ENCODE data around the gene HNRNPA2B1. TPM values are rescaled to one million over a fixed set of nuclear protein-coding genes. Genes with fewer than 3 reads are reported as not detected.

HNRNPA2B1 gene
- total RNA-seq, 1 experiment from 2014 or later = 1,137 TPM

- no peak overlapping the region for H2BK120ac ChIP-seq (ENCODE audit: low read depth, low read length, poor library complexity, severe bottlenecking)
- no peak overlapping the region for H2BK5ac ChIP-seq (ENCODE audit: insufficient read length, low read length)
- H3K4me1 ChIP-seq (ENCODE audit: insufficient read depth, low read length) = no peaks in the 10 kb centered on the region; the same call in 1 of the 2 replicates
- no peak overlapping the region for H4K8ac ChIP-seq (replicated peaks; ENCODE audit: insufficient read length, low read depth, low read length)
- H3K36me3 Mint-ChIP-seq (ENCODE audit: insufficient read depth in 1 of 3, low read depth in 3 of 3) = peaks cover 12 to 50% (median 29%) of the 10 kb centered on the region in 3 experiments; a peak in 6 of 7 replicates
- H3K14ac ChIP-seq (ENCODE audit: insufficient read depth, low read length) = no peak overlapping the region
- H3K4me3 Mint-ChIP-seq = no peak overlapping the region
- TF ChIP-seq, protein P1, sequence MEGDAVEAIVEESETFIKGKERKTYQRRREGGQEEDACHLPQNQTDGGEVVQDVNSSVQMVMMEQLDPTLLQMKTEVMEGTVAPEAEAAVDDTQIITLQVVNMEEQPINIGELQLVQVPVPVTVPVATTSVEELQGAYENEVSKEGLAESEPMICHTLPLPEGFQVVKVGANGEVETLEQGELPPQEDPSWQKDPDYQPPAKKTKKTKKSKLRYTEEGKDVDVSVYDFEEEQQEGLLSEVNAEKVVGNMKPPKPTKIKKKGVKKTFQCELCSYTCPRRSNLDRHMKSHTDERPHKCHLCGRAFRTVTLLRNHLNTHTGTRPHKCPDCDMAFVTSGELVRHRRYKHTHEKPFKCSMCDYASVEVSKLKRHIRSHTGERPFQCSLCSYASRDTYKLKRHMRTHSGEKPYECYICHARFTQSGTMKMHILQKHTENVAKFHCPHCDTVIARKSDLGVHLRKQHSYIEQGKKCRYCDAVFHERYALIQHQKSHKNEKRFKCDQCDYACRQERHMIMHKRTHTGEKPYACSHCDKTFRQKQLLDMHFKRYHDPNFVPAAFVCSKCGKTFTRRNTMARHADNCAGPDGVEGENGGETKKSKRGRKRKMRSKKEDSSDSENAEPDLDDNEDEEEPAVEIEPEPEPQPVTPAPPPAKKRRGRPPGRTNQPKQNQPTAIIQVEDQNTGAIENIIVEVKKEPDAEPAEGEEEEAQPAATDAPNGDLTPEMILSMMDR (conservative IDR thresholded peaks at IDR 0.05) = no peak
- H3K27ac Mint-ChIP-seq = peak overlapping the region in 2 of 3 experiments; percentile 57 to 92; a peak in 5 of 7 replicates
- H3K27ac ChIP-seq (ENCODE audit: insufficient read length, low read depth, low read length) = no peak overlapping the region
- H3K18ac ChIP-seq (ENCODE audit: insufficient read length, low read depth, low read length) = no peak overlapping the region
- H3K79me2 ChIP-seq (ENCODE audit: insufficient read depth, low read length) = no peaks in the 10 kb centered on the region
- no peak overlapping the region for H3K56ac ChIP-seq (ENCODE audit: insufficient read length, low read depth, low read length)
- H3K4me2 ChIP-seq (ENCODE audit: insufficient read depth, insufficient read length, low read length) = no peak overlapping the region
- no peaks in the 10 kb centered on the region; the same call in 1 of the 2 replicates for H3K27me3 Mint-ChIP-seq (ENCODE audit: low read depth)
- no peak overlapping the region for H2BK15ac ChIP-seq (ENCODE audit: low read depth, low read length)
- H3K4me1 Mint-ChIP-seq = peaks cover 17 to 25% of the 10 kb centered on the region in 2 experiments; a peak in 3 of 4 replicates
- H3K4ac ChIP-seq (ENCODE audit: low read depth, low read length) = no peak overlapping the region
- H4K20me1 ChIP-seq (ENCODE audit: control insufficient read depth, insufficient read depth, insufficient read length) = no peaks in the 10 kb centered on the region
- H2AK5ac ChIP-seq (ENCODE audit: insufficient read length, low read length) = no peak overlapping the region
- DNase-seq = no peak
- H3K27me3 ChIP-seq (ENCODE audit: insufficient read depth, low read length) = no peaks in the 10 kb centered on the region
- no peaks in the 10 kb centered on the region for H3K79me1 ChIP-seq (ENCODE audit: insufficient read depth, low read depth, low read length, poor library complexity, severe bottlenecking)
- no peaks in the 10 kb centered on the region for H3K9me3 Mint-ChIP-seq
- no peak overlapping the region for H4K91ac ChIP-seq (ENCODE audit: insufficient read length, low read depth, low read length)
- WGBS (ENCODE audit: extremely low coverage, insufficient read length, low lambda C conversion rate) = no CpG with 5 or more reads among the region's 4 CpGs
- H2AFZ ChIP-seq (ENCODE audit: low read length) = no peak overlapping the region
- H3K9ac ChIP-seq (ENCODE audit: extremely low read depth, insufficient read length, low read length) = no peak overlapping the region
- no peak overlapping the region for H3T11ph ChIP-seq (ENCODE audit: low read length)
- H2BK20ac ChIP-seq (ENCODE audit: low read depth, low read length, poor library complexity, severe bottlenecking) = no peak overlapping the region
- no peaks in the 10 kb centered on the region for H3K23me2 ChIP-seq (ENCODE audit: insufficient read length, low read depth, low read length, poor library complexity, severe bottlenecking)
- no peak overlapping the region for H3K23ac ChIP-seq (ENCODE audit: insufficient read length, low read depth, low read length)
- H4K5ac ChIP-seq (ENCODE audit: insufficient read length, low read depth, low read length) = no peak overlapping the region
- no peak overlapping the region for H2BK12ac ChIP-seq (ENCODE audit: insufficient read length, low read depth, low read length)
- no peaks in the 10 kb centered on the region for H3K9me3 ChIP-seq (ENCODE audit: control insufficient read depth, low read depth, low read length)
Observed at GRCh38 chr7:26183545-26184280, 16.8 kb downstream of the HNRNPA2B1 start.
